ENCODE data around the gene DKK1. TPM values are rescaled to one million over a fixed set of nuclear protein-coding genes. Genes with fewer than 3 reads are reported as not detected.

DKK1 gene
- total and polyA plus RNA-seq, 2 of the 13 experiments (the other 11 are each of a cell fraction or from before 2014, with no cell fraction given), result 123 to 262 TPM

GRCh38 chr10:52313933-52314821 is at the start of gene DKK1 (continued):
- TF ChIP-seq PRMT3 (CRISPR knock-in tag; IDR thresholded peaks at IDR 0.05; ENCODE audit: borderline replicate concordance, low read depth) (no peak; the same call in none of the 2 replicates), KDM2A (CRISPR knock-in tag; IDR thresholded peaks at IDR 0.05; ENCODE audit: borderline replicate concordance, low read depth) (peak; percentile 78; the same call in 1 of the 2 replicates), TBX3 (IDR thresholded peaks at IDR 0.05; ENCODE audit: borderline replicate concordance) (peak; percentile 86), ZSCAN31 (CRISPR knock-in tag; IDR thresholded peaks at IDR 0.05; ENCODE audit: low read depth) (peak; percentile 87), NFE2 (CRISPR knock-in tag; IDR thresholded peaks at IDR 0.05) (no peak), IKZF4 (CRISPR knock-in tag; IDR thresholded peaks at IDR 0.05; ENCODE audit: borderline replicate concordance, low read depth, not compliant biosample characterization) (peak; percentile 17), TOPORS (CRISPR knock-in tag; IDR thresholded peaks at IDR 0.05) (no peak), PRDM10 (CRISPR knock-in tag; IDR thresholded peaks at IDR 0.05; ENCODE audit: low read depth) (peak; percentile 71), MTF1 (CRISPR knock-in tag; IDR thresholded peaks at IDR 0.05) (peak; percentile 16; the same call in 1 of the 2 replicates), GATAD2A (CRISPR knock-in tag; IDR thresholded peaks at IDR 0.05) (peak; percentile 6; the same call in 1 of the 2 replicates), TP53 (CRISPR knock-in tag; conservative IDR thresholded peaks at IDR 0.05) (no peak), POGZ (CRISPR knock-in tag; IDR thresholded peaks at IDR 0.05) (peak; percentile 84), TRIM22 (IDR thresholded peaks at IDR 0.05) (no peak), YY1 (IDR thresholded peaks at IDR 0.05; ENCODE audit: insufficient read depth, insufficient replicate concordance, low read depth, low read length) (peak; percentile 85), SIX4 (CRISPR knock-in tag; IDR thresholded peaks at IDR 0.05) (peak; percentile 97), ZNF556 (CRISPR knock-in tag; IDR thresholded peaks at IDR 0.05; ENCODE audit: borderline replicate concordance) (no peak; the same call in 1 of the 2 replicates), ZSCAN30 (CRISPR knock-in tag; IDR thresholded peaks at IDR 0.05) (no peak; the same call in 1 of the 2 replicates), ZNF672 (CRISPR knock-in tag; IDR thresholded peaks at IDR 0.05) (no peak), ZBTB38 (CRISPR knock-in tag; IDR thresholded peaks at IDR 0.05) (no peak), ZBTB7B (CRISPR knock-in tag; IDR thresholded peaks at IDR 0.05) (no peak; the same call in 1 of the 2 replicates), PREB (CRISPR knock-in tag; IDR thresholded peaks at IDR 0.05) (no peak), ZNF841 (CRISPR knock-in tag; IDR thresholded peaks at IDR 0.05; ENCODE audit: borderline replicate concordance) (0 out of 2 replicates have a peak, but pooled peaks have one; percentile 16), ZSCAN22 (CRISPR knock-in tag; IDR thresholded peaks at IDR 0.05) (peak; percentile 21; the same call in 1 of the 2 replicates), ZNF709 (CRISPR knock-in tag; IDR thresholded peaks at IDR 0.05) (no peak; the same call in 1 of the 2 replicates), ZNF274 (CRISPR knock-in tag; IDR thresholded peaks at IDR 0.05) (no peak)

Data from HepG2 (cell line).